Globus pallidus (tissue), 1 donor: ENCODE results near the gene TRDMT1.

Source experiments
- DNase-seq: peaks from one replicate; pipeline ENCODE4 v3.0.0-alpha.2; 2015; ENCODE audit warnings: low spot score

Gene TRDMT1

DNA sequence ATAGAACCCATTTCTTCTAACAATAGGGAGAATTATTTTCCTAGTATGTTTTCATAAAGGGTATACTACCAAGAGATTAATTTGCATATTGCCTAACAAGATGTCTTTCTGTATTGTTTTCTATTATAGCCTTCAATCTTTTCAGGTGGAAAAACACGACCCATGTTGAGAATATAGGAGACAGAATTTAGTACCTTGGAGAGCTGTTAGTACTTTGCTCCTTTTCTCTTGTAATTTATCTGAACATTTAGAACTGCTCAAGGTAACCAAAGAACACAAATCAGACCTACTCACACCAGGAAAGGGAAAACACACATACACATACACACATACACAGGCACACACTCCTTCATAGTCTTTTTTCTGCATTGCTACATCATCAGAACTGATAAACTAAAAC is 7.8 kb upstream of the TRDMT1 start:
- no peak for DNase-seq

GRCh38 chr10:17208476-17208875 is 7.0 kb upstream of the TRDMT1 start:
- DNase-seq: no peak

DNA sequence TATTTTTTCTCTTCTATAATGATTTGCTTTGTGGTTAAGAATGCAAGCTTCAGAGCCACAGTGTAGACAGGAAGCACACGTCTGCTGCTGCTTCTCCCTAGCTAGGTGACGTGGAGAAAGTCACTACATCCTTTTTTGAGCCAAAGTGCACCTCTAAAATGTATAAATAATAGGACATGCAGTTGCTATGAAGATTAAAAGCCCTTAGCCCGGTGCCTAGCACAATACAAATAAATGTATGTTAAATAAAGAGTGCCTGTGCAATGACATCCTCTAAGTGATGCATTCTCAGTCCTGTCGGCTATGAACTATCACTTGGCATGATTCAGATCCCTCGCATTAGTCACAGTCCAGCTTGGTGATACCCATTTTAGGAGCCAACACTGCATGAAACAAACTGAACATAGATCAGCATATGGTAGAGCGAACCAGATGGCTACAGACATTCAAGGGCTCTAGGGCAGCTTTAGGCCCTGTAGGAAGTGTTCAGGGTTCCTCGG is 4.8 kb upstream of the TRDMT1 start:
- DNase-seq: no peak

DNA sequence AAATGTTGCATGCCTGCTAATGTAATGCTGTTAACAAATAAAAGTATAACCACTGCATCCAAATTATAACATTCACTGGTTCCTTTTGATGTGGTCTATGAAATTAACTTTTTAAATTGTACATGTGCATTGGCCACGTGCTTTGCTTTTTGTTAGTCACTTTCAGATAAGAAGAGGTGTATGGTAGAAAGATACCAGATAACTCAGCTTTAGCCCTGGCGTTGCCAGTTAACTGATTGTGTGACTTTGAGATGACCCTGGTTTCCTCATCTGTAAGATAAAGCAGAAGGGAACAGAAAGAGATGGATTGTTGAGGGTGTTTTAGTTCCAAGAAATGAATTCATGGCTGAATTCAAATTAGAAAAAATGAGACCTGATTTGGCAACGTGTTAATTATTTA is 1.9 kb upstream of the TRDMT1 start:
- no peak for DNase-seq

DNA sequence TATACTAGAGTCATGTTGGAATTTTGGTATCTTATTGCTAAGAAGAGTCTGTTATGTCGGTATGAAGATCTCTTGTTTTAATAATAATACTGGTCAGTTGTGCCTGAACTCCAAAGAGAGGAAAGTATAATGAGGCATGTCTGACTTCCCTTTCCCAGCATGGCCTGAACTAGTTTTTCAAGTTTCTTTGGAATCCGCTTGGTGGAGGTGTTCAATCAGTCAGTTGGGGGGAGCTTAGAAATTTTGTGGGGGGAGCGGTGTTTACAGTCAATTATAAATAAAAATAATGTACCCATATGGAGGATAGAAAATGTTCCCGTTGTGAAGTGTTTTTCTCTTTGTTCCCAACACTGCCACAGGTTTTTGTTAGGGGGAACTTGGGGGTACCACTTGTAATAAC is 1.5 kb upstream of the TRDMT1 start:
- DNase-seq: no peak

DNA sequence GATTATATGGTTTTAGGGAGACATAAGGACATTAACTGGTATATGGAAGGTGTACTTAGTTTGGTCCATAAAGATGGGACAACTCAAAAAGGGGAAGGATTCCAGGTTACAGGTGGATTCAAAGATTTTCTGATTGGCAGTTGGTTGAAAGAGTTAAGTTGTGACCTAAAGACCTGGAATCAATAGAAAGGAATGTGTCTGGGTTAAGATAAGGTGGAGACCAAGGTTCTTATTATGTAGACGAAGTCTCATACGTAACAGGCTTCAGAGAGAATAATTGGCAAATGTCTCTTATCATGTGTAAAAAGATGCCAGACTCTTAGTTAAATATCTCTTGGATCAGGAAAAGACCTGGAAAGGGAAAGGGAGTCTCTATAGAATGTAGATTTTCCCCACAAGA is 1.0 kb upstream of the TRDMT1 start:
- DNase-seq: no peak

- no peak for DNase-seq
Observed at GRCh38 chr10:17201794-17202116, 283 bp upstream of the TRDMT1 start.

- peak; percentile 30 for DNase-seq
Observed at GRCh38 chr10:17200001-17200911, 1.2 kb downstream of the TRDMT1 start.

- DNase-seq: no peak
Observed at GRCh38 chr10:17199351-17199804, 2.1 kb downstream of the TRDMT1 start.

DNA sequence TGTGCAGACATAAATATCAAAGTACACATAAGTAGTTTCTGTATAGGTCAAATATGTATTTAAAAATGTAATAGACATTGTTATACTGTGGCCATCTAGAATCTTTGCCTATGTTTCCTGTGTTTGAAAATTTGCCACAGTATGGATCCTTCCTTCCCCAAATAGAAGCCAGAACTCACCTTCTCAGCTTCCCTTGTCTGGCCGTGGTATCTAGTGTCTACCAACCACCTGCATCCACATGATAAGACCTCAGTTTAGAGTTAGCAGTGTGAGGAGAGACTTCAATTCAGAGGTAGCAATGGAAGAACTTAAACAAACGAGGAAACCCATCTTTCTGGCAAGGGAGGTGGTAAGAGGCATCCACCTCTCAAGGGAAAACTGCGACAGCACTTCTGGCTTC is 4.9 kb downstream of the TRDMT1 start:
- no peak for DNase-seq

DNA sequence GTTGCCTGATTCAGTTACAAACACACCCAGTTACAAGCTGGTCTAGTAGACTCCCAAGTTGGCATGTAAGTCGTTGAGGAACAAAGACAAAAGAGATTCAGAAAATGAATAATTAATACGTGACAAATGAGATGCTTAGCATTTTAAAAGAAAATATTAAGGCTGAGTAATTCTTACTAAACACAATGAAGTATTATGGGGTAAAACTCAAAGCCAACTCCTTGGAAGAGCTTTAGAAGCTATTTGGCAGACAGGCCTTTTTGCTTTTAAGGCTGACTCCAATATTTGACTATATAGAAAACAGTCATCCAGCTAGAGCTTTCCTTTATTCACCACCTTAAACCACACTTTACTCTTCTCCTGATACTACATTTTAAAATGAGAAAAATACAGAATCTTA is 5.4 kb downstream of the TRDMT1 start:
- no peak for DNase-seq

GRCh38 chr10:17195083-17195482 is 6.4 kb downstream of the TRDMT1 start:
- no peak for DNase-seq

GRCh38 chr10:17190602-17191001 is 10.9 kb downstream of the TRDMT1 start:
- DNase-seq: no peak

DNA sequence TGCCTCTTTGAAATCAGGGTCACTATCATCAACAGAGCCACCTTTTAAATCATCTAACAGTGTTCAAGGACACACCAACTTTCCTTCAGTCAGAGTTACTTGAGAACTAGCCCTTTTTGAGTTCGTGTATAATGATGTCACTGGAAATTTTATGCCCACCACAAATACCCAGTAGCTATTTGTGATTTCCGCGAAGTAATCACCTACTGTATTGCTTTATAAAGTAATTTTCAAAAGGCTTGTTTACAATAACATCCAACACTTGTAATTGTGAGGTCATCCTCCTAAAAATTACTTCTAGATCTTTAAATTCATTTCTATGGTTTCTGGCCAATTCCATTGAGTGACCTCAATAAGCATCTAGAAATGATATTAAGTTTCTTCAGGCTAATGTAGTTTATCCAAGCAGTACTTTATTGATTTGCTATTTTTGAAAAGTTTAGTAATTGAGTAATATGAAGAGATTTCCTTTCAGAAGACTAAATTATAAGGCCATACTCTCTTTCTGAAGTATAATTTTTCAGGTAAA is 12.8 kb downstream of the TRDMT1 start:
- no peak for DNase-seq

GRCh38 chr10:17185873-17186272 is 15.6 kb downstream of the TRDMT1 start:
- no peak for DNase-seq

- no peak for DNase-seq
Observed at GRCh38 chr10:17183110-17183509, 18.4 kb downstream of the TRDMT1 start.

GRCh38 chr10:17181751-17182150 is 19.7 kb downstream of the TRDMT1 start:
- no peak for DNase-seq

DNA sequence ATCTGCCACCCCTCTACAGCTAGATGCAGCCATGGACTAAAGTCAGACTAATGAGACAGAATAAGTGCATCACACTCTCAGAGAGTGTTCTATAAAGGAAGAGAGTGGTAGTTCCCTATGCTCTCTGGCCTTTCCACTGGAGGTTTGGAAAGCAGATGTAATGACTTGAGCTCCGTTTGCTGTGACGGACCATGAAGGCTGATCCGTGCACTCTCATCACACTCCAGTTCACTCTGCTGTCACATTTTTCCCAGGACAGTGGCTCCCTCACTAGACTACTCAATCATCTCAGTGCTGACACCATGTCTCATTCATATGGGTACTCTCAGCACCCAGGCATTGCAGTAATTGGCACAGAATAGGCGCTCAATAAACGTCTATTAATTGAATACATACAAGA is 20.4 kb downstream of the TRDMT1 start:
- no peak for DNase-seq

- no peak for DNase-seq
Observed at GRCh38 chr10:17179002-17179401, 22.5 kb downstream of the TRDMT1 start.

DNA sequence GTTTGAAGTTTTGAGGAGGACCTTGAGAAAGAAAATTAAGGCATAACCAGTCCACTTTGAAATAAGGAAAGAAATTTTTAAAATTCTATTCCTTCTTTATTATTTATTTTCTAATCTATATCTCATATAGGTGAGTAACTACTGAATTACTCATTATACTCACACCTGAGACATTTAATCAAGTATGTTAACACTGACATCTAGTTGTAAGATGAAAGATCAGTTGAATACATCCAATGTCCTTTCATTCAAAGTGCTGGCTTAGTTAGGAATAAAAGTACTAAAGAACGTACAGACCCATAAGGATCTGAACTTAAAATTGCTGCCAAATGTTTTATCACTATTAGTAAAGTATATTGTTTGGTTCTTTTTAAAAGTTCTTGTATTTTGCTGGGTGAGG is 23.5 kb downstream of the TRDMT1 start:
- no peak for DNase-seq

DNA sequence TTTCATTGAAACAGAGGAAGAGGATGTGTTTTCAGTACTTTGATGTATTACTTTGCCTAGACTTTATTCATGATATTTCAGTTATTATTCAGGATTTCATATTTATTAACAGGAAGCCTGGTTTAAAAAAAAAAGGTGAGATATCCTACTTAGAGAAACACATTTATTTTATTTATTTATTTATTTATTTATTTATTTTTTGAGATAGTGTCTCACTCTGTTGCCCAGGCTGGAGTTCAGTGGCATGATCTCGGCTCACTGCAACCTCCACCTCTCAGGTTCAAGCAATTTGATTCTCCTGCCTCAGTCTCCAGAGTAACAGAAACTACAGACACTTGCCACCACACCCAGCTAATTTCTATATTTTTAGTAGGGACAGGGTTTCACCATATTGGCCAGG is 24.5 kb downstream of the TRDMT1 start:
- no peak for DNase-seq

GRCh38 chr10:17176091-17176490 is 25.4 kb downstream of the TRDMT1 start:
- no peak for DNase-seq

- DNase-seq: no peak
Observed at GRCh38 chr10:17175551-17175950, 25.9 kb downstream of the TRDMT1 start.

DNA sequence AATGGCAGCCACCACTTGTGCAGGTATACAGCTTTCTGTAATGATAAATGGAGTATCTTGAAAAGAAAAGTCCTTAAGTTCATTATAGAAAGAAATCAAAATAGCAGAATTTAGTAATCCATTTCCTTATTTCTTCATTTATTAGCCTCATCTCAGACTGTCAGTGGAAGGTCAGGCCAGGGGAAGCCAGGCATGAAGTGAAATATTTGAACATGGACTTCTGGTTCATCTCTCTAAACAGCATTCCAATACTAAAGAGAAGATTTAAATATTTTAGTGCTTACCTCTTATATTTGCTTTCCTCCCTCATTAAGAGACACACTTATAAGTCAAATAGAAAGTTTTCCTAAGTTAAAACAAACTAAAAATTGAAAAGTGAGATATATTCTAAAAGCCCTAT is 26.8 kb downstream of the TRDMT1 start:
- DNase-seq: no peak
